ENCODE measurements around the gene COL6A1. TPM values are rescaled to one million over a fixed set of nuclear protein-coding genes. Genes with fewer than 3 reads are reported as not detected.

Gene COL6A1
- total RNA-seq, 3 donors from 2014 or later (not counting 1 experiment from before 2014, with no cell fraction given) = 1.0 to 5.2 (median 2.5) TPM

GRCh38 chr21:46049890-46050667 is 68.5 kb downstream of the COL6A1 start:
- no peaks in the 10 kb centered on the region for H3K27me3 Mint-ChIP-seq (ENCODE audit: low read depth in 2 of 2)
- H3K27ac ChIP-seq (ENCODE audit: low read length) = no peak overlapping the region
- no peaks in the 10 kb centered on the region for H3K4me1 Mint-ChIP-seq
- H3K36me3 Mint-ChIP-seq = no peaks in the 10 kb centered on the region
- no peak overlapping the region for H3K27ac Mint-ChIP-seq
- peaks cover 12% of the 10 kb centered on the region for H3K4me1 ChIP-seq (ENCODE audit: control insufficient read depth, insufficient read depth, low read length)
- ATAC-seq = no peak
- H3K27me3 ChIP-seq (ENCODE audit: control insufficient read depth, insufficient read depth, low read length) = no peaks in the 10 kb centered on the region
- no peak for TF ChIP-seq CTCF (IDR thresholded peaks at IDR 0.05)
- no peak overlapping the region for H3K4me3 Mint-ChIP-seq
- H3K9me3 ChIP-seq (ENCODE audit: control insufficient read depth, insufficient read depth, low read length) = no peaks in the 10 kb centered on the region
- no peaks in the 10 kb centered on the region for H3K9me3 Mint-ChIP-seq
- intact Hi-C loops (cut with micrococcal nuclease) = loop anchor here (5.0 kb wide), 1 partner anchor 78 kb away; no protein-coding TSS in a partner anchor
- no peaks in the 10 kb centered on the region for H3K36me3 ChIP-seq (ENCODE audit: control insufficient read depth, insufficient read depth, low read length)
- no peak for DNase-seq
- no peak overlapping the region for H3K4me3 ChIP-seq (ENCODE audit: low read length)
- 93% methylated on average over 33 of the region's 33 CpGs for WGBS (ENCODE audit: insufficient coverage)

GRCh38 chr21:46050668-46051378 is 69.3 kb downstream of the COL6A1 start:
- Mint-ChIP-seq H3K4me3 (no peak overlapping the region), H3K36me3 (no peaks in the 10 kb centered on the region), H3K27ac (no peak overlapping the region), H3K4me1 (no peaks in the 10 kb centered on the region), H3K27me3 (ENCODE audit: low read depth in 2 of 2) (no peaks in the 10 kb centered on the region), H3K9me3 (no peaks in the 10 kb centered on the region)
- Histone ChIP-seq H3K36me3 (ENCODE audit: control insufficient read depth, insufficient read depth, low read length) (no peaks in the 10 kb centered on the region), H3K4me3 (ENCODE audit: low read length) (no peak overlapping the region), H3K4me1 (ENCODE audit: control insufficient read depth, insufficient read depth, low read length) (peaks cover 12% of the 10 kb centered on the region), H3K9me3 (ENCODE audit: control insufficient read depth, insufficient read depth, low read length) (no peaks in the 10 kb centered on the region), H3K27ac (ENCODE audit: low read length) (no peak overlapping the region), H3K27me3 (ENCODE audit: control insufficient read depth, insufficient read depth, low read length) (no peaks in the 10 kb centered on the region)
- DNase-seq (no peak), ATAC-seq (no peak)
- intact Hi-C loops (cut with micrococcal nuclease) = loop anchor here (5.0 kb wide), 1 partner anchor 79 kb away; no protein-coding TSS in a partner anchor
- WGBS (ENCODE audit: insufficient coverage) = 94% methylated on average over 22 of the region's 22 CpGs
- TF ChIP-seq CTCF (IDR thresholded peaks at IDR 0.05) = no peak

GRCh38 chr21:46051379-46051770 is 69.8 kb downstream of the COL6A1 start:
- Histone ChIP-seq H3K4me1 (ENCODE audit: control insufficient read depth, insufficient read depth, low read length) (peaks cover 13% of the 10 kb centered on the region), H3K4me3 (ENCODE audit: low read length) (no peak overlapping the region), H3K9me3 (ENCODE audit: control insufficient read depth, insufficient read depth, low read length) (no peaks in the 10 kb centered on the region), H3K36me3 (ENCODE audit: control insufficient read depth, insufficient read depth, low read length) (no peaks in the 10 kb centered on the region), H3K27me3 (ENCODE audit: control insufficient read depth, insufficient read depth, low read length) (peaks cover 3% of the 10 kb centered on the region), H3K27ac (ENCODE audit: low read length) (no peak overlapping the region)
- H3K9me3 Mint-ChIP-seq = no peaks in the 10 kb centered on the region
- no peaks in the 10 kb centered on the region for H3K27me3 Mint-ChIP-seq (ENCODE audit: low read depth in 2 of 2)
- no peak for DNase-seq
- H3K4me1 Mint-ChIP-seq = no peaks in the 10 kb centered on the region
- ATAC-seq = no peak
- H3K27ac Mint-ChIP-seq = no peak overlapping the region
- WGBS (ENCODE audit: insufficient coverage) = 86% methylated on average over 16 of the region's 16 CpGs
- TF ChIP-seq CTCF (IDR thresholded peaks at IDR 0.05) = no peak
- intact Hi-C loops (cut with micrococcal nuclease) = loop anchor here (5.0 kb wide), 1 partner anchor 79 kb away; no protein-coding TSS in a partner anchor
- H3K4me3 Mint-ChIP-seq = no peak overlapping the region
- H3K36me3 Mint-ChIP-seq = no peaks in the 10 kb centered on the region

Measured in natural killer cell (primary cell).